B cell (primary cell): Measurements from ENCODE around the gene PSMD3.

Experiments used
- EZH2 ChIP-seq: IDR thresholded peaks from 2 replicates; pipeline ENCODE4 v1.6.1; 2012; ENCODE audit warnings: borderline replicate concordance, low read depth, mild to moderate bottlenecking, moderate library complexity, low read length; ENCODE audit not compliant: insufficient read depth, poor library complexity, severe bottlenecking
- TF ChIP-seq, protein P1 (sequence below): fragments of 200-600 bp; IDR thresholded peaks from one replicate; pipeline ENCODE4 v1.8.0; 2022; ENCODE audit warnings: antibody characterized with exemption, mild to moderate bottlenecking

DNA sequence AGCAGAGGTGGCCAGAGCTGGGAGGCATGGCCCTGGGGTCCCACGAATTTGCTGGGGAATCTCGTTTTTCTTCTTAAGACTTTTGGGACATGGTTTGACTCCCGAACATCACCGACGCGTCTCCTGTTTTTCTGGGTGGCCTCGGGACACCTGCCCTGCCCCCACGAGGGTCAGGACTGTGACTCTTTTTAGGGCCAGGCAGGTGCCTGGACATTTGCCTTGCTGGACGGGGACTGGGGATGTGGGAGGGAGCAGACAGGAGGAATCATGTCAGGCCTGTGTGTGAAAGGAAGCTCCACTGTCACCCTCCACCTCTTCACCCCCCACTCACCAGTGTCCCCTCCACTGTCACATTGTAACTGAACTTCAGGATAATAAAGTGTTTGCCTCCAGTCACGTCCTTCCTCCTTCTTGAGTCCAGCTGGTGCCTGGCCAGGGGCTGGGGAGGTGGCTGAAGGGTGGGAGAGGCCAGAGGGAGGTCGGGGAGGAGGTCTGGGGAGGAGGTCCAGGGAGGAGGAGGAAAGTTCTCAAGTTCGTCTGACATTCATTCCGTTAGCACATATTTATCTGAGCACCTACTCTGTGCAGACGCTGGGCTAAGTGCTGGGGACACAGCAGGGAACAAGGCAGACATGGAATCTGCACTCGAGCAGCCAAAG lies 36.9 kb downstream of the PSMD3 start:
- TF ChIP-seq, protein P1, sequence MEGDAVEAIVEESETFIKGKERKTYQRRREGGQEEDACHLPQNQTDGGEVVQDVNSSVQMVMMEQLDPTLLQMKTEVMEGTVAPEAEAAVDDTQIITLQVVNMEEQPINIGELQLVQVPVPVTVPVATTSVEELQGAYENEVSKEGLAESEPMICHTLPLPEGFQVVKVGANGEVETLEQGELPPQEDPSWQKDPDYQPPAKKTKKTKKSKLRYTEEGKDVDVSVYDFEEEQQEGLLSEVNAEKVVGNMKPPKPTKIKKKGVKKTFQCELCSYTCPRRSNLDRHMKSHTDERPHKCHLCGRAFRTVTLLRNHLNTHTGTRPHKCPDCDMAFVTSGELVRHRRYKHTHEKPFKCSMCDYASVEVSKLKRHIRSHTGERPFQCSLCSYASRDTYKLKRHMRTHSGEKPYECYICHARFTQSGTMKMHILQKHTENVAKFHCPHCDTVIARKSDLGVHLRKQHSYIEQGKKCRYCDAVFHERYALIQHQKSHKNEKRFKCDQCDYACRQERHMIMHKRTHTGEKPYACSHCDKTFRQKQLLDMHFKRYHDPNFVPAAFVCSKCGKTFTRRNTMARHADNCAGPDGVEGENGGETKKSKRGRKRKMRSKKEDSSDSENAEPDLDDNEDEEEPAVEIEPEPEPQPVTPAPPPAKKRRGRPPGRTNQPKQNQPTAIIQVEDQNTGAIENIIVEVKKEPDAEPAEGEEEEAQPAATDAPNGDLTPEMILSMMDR: no peak
- no peak for TF ChIP-seq EZH2
